GM12892 (cell line): Measurements from ENCODE around the gene TMEM203.

Experiments used
- DNase-seq: peaks from one replicate; pipeline ENCODE4 v3.0.0; 2011; ENCODE audit not compliant: insufficient read length
- FAIRE-seq: peaks from 2 replicates; lab custom pipeline; 2011; peaks lifted over from hg19 to GRCh38; lab: Jason Lieb, UNC
- POLR2A ChIP-seq: IDR thresholded peaks from 2 replicates; pipeline ENCODE4 v1.6.1; 2011; ENCODE audit warnings: low read depth, low read length, control low read depth
- POLR2AphosphoS5 ChIP-seq: IDR thresholded peaks from 2 replicates; pipeline ENCODE4 v1.6.1; 2011; ENCODE audit warnings: low read depth, low read length, control low read depth
- TAF1 ChIP-seq: IDR thresholded peaks from 2 replicates; pipeline ENCODE4 v1.6.1; 2011; ENCODE audit warnings: low read depth, mild to moderate bottlenecking, control low read depth, low read length, borderline replicate concordance

TMEM203 gene

DNA sequence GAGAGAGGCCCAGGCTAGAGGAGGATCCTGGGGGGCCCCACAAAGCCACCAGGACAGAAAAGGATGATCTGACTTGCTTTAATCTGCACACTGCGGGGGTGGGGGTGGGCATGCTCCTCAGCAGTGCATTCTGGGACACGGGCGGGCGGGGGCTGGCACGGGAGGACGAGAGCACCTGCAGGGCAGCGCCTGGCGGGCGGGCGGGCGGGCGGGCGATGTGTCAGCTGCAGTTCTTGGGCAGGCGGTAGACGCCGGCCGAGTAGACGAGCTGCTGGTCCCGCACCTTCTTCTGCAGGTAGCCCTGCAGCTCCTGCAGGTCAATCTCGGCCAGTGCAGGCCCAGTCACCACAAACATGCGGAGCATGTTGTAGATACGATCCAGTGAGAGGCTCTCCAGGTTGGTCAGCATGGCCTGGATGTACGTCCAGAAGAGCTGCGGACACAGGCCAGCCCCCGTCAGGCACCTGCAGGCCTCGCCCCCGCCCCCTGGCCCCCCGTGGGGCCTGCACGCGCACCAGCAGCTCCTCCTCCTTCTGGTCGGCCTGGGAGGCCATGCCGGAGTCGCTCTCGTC lies 30.6 kb downstream of the TMEM203 start:
- FAIRE-seq (no peak), DNase-seq (no peak)
- TF ChIP-seq POLR2A (no peak), POLR2AphosphoS5 (no peak), TAF1 (no peak)

DNA sequence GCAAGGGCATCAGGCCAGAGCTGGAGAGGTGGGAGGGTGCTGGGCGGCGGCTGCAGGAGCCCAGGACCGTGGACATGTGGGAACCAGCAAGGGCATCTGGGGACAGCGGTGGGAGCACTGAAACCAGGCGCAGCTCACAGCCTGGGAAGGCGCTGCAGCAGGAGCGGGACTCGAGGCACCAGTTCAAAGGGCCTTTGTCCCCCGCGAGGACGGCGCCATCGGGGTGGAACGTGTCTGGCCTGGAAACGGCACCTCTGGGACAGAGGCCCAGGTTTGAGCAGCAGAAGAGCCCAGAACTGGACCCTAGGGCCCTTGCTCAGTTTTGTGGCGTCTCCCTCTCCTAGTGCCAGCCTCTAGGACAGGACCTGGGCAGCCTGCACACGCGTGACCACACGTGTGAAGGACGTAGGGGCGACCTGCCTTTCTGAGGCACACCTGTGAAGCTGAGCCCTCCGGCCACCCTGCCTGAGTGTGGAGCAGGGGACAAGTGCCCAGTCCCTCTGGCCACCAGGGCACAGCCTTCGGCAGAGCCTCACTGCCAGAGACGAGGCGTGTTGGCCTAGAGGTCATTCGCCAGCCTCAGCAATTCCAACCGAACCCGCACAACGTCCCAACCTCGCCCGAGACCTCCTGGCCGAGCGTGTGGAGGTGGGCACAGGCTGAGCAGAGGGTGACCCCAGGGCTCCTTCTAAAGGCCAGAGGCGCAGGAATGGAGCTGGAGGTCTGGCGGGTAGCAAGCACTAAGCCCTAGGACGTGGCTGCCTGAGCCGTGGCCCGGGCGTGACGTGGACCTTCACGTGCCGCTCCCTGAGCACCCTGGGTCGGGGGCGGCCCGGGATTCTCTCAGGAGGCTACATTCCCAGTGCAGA lies 31.4 kb downstream of the TMEM203 start:
- no peak for DNase-seq
- FAIRE-seq, result no peak
- TF ChIP-seq POLR2A (no peak), TAF1 (no peak), POLR2AphosphoS5 (no peak)

DNA sequence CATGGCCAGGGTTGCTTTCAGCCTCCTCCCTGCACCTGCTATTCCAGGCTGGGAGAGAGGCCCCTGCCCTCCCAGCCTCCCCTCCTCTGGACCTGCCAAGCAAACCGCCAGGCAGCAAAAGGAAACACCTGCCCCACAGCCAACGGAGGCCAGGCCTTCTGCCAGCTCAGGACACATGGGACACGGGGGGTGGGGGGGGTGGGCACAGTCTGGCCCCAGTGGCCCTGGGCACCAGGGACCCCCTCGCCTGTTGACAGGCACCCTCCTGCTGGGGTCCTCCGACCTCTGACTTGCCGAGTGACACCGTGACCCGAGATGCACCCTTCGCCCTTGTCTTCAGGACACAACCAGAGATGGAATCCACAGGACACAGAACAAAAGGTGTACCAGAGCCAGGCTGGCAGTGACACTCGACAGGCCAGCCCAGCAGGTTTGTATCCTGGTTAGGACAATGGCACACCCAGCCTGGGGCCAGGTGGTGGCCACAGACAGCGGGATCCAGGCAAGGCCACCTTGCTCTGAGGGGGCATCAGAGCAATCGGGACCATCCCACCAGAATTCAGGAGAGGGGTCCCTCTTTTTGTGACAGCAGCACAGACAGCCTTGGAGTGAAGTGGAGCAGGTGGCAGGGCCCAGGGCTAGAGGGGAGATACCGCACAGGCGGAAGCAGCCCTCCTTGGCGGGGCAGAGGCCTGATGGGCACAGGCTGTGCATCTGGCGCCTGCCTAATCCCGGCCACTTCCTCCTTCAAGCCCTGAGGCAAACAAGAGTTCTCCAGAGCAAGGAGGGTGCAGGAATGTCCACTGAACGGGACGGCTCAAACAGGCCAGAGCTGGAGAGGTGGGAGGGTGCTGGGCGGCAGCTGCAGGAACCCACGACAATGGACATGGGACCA lies 32.3 kb downstream of the TMEM203 start:
- no peak for DNase-seq
- FAIRE-seq, result no peak
- no peak for TF ChIP-seq POLR2A
- no peak for TF ChIP-seq POLR2AphosphoS5
- TF ChIP-seq TAF1, result no peak

GRCh38 chr9:137171149-137171900 lies 34.1 kb downstream of the TMEM203 start:
- FAIRE-seq, result no peak
- no peak for TF ChIP-seq TAF1
- no peak for DNase-seq

- TF ChIP-seq POLR2AphosphoS5, result no peak
- TF ChIP-seq POLR2A, result no peak
- no peak for TF ChIP-seq TAF1
- no peak for FAIRE-seq
- no peak for DNase-seq
Measured at GRCh38 chr9:137170486-137171148, 34.8 kb downstream of the TMEM203 start.

- no peak for TF ChIP-seq POLR2AphosphoS5
- no peak for TF ChIP-seq POLR2A
- TF ChIP-seq TAF1, result no peak
- no peak for FAIRE-seq
- DNase-seq, result no peak
Measured at GRCh38 chr9:137169896-137170358, 35.5 kb downstream of the TMEM203 start, which contains the start of gene LRRC26. Gene LRRC26, minus strand, starts transcription at chr9:137170051. Its CDS starts 108 bp downstream, at chr9:137169943.

- DNase-seq (peak; percentile 75), FAIRE-seq (peak; percentile 93)
- TF ChIP-seq POLR2AphosphoS5 (no peak), TAF1 (no peak), POLR2A (no peak)
Measured at GRCh38 chr9:137168904-137169856, 36.3 kb downstream of the TMEM203 start.

DNA sequence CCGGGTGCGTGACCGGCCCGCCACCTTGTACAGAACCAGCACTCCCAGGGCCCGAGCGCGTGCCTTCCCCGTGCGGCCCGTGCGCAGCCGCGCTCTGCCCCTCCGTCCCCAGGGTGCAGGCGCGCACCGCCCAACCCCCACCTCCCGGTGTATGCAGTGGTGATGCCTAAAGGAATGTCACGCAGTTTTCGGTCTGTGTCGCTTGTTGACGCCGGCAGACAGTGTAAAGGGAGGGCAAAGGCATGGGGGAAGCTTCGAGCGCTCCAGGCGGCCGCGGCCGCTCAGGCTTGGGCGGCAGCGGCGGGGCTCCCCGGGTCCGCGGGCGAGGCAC lies 36.9 kb downstream of the TMEM203 start:
- no peak for TF ChIP-seq POLR2AphosphoS5
- FAIRE-seq (peak; percentile 64), DNase-seq (no peak)

DNA sequence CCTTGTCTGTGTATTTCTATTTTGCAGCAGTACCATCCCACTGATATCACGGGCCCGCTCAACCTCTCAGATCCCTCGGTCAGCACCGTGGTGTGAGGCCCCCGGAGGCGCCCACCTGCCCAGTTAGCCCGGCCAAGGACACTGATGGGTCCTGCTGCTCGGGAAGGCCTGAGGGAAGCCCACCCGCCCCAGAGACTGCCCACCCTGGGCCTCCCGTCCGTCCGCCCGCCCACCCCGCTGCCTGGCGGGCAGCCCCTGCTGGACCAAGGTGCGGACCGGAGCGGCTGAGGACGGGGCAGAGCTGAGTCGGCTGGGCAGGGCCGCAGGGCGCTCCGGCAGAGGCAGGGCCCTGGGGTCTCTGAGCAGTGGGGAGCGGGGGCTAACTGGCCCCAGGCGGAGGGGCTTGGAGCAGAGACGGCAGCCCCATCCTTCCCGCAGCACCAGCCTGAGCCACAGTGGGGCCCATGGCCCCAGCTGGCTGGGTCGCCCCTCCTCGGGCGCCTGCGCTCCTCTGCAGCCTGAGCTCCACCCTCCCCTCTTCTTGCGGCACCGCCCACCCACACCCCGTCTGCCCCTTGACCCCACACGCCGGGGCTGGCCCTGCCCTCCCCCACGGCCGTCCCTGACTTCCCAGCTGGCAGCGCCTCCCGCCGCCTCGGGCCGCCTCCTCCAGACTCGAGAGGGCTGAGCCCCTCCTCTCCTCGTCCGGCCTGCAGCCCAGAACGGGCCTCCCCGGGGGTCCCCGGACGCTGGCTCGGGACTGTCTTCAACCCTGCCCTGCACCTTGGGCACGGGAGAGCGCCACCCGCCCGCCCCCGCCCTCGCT lies 37.5 kb downstream of the TMEM203 start:
- FAIRE-seq (peak; percentile 86), DNase-seq (no peak)
- no peak for TF ChIP-seq TAF1
- no peak for TF ChIP-seq POLR2A
- no peak for TF ChIP-seq POLR2AphosphoS5
